Spleen (tissue), 11 donors: ENCODE results near the gene ZNF23. TPM values are rescaled to one million over a fixed set of nuclear protein-coding genes. Genes with fewer than 3 reads are reported as not detected.

Experiments used
- DNase-seq: peaks from one replicate; pipeline ENCODE4 v3.0.0-alpha.2; 2020
- H3K27ac ChIP-seq, 8 donors: fragments of 200-600 bp; sonication (generic) in 7 of 8; 1 replicate in 4 of 8; 2 replicates in 4 of 8; pipeline versions ENCODE4 v1.5.0 to v1.8.0; 2016 to 2021; ENCODE audit warnings: inconsistent platforms in 4 of 8, mild to moderate bottlenecking in 4 of 8, moderate library complexity in 1 of 8
- H3K27me3 ChIP-seq, 7 donors: fragments of 200-600 bp; sonication (generic) in 6 of 7; replicated peaks in 1 of 7; 1 replicate in 4 of 7; 2 replicates in 3 of 7; pipeline versions ENCODE4 v1.5.0 to v1.8.0; 2016 to 2021; ENCODE audit warnings: inconsistent platforms in 3 of 7, mild to moderate bottlenecking in 1 of 7
- H3K36me3 ChIP-seq, 6 donors: fragments of 200-600 bp; sonication (generic) in 5 of 6; 1 replicate in 4 of 6; 2 replicates in 2 of 6; pipeline versions ENCODE4 v1.5.0 to v1.8.0; 2016 to 2021; ENCODE audit warnings: inconsistent platforms in 2 of 6
- H3K4me1 ChIP-seq, 6 donors: fragments of 200-600 bp; sonication (generic) in 5 of 6; 1 replicate in 3 of 6; 2 replicates in 3 of 6; pipeline versions ENCODE4 v1.5.0 to v1.8.0; 2016 to 2021; ENCODE audit warnings: inconsistent platforms in 3 of 6
- H3K4me3 ChIP-seq, 8 donors: fragments of 200-600 bp; sonication (generic) in 7 of 8; 1 replicate in 4 of 8; 2 replicates in 4 of 8; pipeline versions ENCODE4 v1.5.0 to v1.8.0; 2016 to 2021; ENCODE audit warnings: inconsistent platforms in 4 of 8, mild to moderate bottlenecking in 4 of 8, moderate library complexity in 2 of 8
- H3K9me3 ChIP-seq, 8 donors: fragments of 200-600 bp; sonication (generic) in 7 of 8; 1 replicate in 4 of 8; 2 replicates in 4 of 8; pipeline versions ENCODE4 v1.5.0 to v1.8.0; 2016 to 2021; ENCODE audit warnings: inconsistent platforms in 4 of 8
- POLR2A ChIP-seq, 3 donors: fragments of 450-650 bp; IDR thresholded peaks; one replicate each; pipeline ENCODE4 v1.5.1; 2017; ENCODE audit warnings: antibody characterized with exemption in 3 of 3, mild to moderate bottlenecking in 1 of 3
- POLR2AphosphoS5 ChIP-seq, 3 donors: sonication (generic); formaldehyde crosslinking; IDR thresholded peaks; one replicate each; pipeline ENCODE4 v1.5.1; 2017; ENCODE audit warnings: antibody characterized with exemption in 3 of 3
- WGBS, 5 donors: extraction: QIAGEN DNeasy Blood & Tissue Kit in 3 of 5; methylation state at CpG; one replicate each; pipeline versions ENCODE4 v1.1.5 to v1.1.7; 2013 to 2018; 5-methylcytosine and 5-hydroxymethylcytosine counted together
- intact Hi-C: fragments of 100-400 bp; cut with DNase I; formaldehyde crosslinking; loops from one replicate; pipeline ENCODE4 v1.15.0; 2023; ENCODE audit warnings: low total_unique reads
- polyA plus RNA-seq, 3 donors: library from polyadenylated mRNA; stranded (reverse); fragments of 200-250 nt; gene quantifications; one replicate each; pipeline ENCODE4 v1.2.1, GENCODE V29; 2013
- total RNA-seq, 7 donors: library from RNA; depleted of rRNA in 3 of 7; stranded (reverse); fragments of >200 nt in 3 of 7; fragmentation: NEBNext Ultra II Directional in 4 of 7; extraction: Animal tissue kit (Norgen Biotek cat#: 25700) in 4 of 7; gene quantifications; one replicate each; pipeline versions ENCODE4 v1.1.0 to v1.2.1, GENCODE V29; 2016 to 2021
- TF ChIP-seq, protein P1 (sequence below), 11 experiments: fragments of 200-600 bp in 7 of 11; fragments of 450-650 bp in 4 of 11; sonication (generic) in 4 of 11; IDR thresholded peaks in 8 of 11; conservative IDR thresholded peaks in 3 of 11; 1 replicate in 7 of 11; 2 replicates in 4 of 11; pipeline versions ENCODE4 v1.4.0 to v1.8.0; 2016 to 2021; ENCODE audit warnings: antibody characterized with exemption in 11 of 11, inconsistent platforms in 4 of 11, mild to moderate bottlenecking in 1 of 11
- donor health status: healthy with polysubstance abuse.
- donor health status: DM: no; HTN: no; CAD: no; lungs with moderate emphysema.
- donor health status: DM: no; HTN: no; CAD: no.
- donor health status: Bipolar disorder and iron deficiency.
- donor health status: healthy.
- donor health status: DM: no; HTN: no; CAD: no.
- donor health status: DM: yes; HTN: yes; CAD: no.

The ZNF23 gene
- total and polyA plus RNA-seq, 10 donors = 6.3 to 12.4 (median 10.6) TPM

GRCh38 chr16:71404364-71404763 lies 57.7 kb downstream of the ZNF23 start:
- no peak overlapping the region for H3K4me3 ChIP-seq
- no peak for DNase-seq
- TF ChIP-seq POLR2A (IDR thresholded peaks at IDR 0.05) = no peak
- no peak for TF ChIP-seq POLR2AphosphoS5 (IDR thresholded peaks at IDR 0.05)
- TF ChIP-seq, protein P1, sequence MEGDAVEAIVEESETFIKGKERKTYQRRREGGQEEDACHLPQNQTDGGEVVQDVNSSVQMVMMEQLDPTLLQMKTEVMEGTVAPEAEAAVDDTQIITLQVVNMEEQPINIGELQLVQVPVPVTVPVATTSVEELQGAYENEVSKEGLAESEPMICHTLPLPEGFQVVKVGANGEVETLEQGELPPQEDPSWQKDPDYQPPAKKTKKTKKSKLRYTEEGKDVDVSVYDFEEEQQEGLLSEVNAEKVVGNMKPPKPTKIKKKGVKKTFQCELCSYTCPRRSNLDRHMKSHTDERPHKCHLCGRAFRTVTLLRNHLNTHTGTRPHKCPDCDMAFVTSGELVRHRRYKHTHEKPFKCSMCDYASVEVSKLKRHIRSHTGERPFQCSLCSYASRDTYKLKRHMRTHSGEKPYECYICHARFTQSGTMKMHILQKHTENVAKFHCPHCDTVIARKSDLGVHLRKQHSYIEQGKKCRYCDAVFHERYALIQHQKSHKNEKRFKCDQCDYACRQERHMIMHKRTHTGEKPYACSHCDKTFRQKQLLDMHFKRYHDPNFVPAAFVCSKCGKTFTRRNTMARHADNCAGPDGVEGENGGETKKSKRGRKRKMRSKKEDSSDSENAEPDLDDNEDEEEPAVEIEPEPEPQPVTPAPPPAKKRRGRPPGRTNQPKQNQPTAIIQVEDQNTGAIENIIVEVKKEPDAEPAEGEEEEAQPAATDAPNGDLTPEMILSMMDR (IDR thresholded peaks at IDR 0.05 in 8 of 11, conservative IDR thresholded peaks at IDR 0.05 in 3 of 11) = no peak
- intact Hi-C loops = no loop called here
- H3K36me3 ChIP-seq = no peaks in the 10 kb centered on the region
- H3K9me3 ChIP-seq = peaks cover 0 to 18% (median 11%) of the 10 kb centered on the region in 8 donors
- peaks cover 0 to 20% (median 0%) of the 10 kb centered on the region in 7 donors for H3K27me3 ChIP-seq
- 71 to 77% (median 72%) methylated on average over 4 of the region's 4 CpGs for WGBS, 5 donors
- H3K27ac ChIP-seq = no peak overlapping the region
- peaks cover 0 to 4% (median 0%) of the 10 kb centered on the region in 6 donors for H3K4me1 ChIP-seq

DNA sequence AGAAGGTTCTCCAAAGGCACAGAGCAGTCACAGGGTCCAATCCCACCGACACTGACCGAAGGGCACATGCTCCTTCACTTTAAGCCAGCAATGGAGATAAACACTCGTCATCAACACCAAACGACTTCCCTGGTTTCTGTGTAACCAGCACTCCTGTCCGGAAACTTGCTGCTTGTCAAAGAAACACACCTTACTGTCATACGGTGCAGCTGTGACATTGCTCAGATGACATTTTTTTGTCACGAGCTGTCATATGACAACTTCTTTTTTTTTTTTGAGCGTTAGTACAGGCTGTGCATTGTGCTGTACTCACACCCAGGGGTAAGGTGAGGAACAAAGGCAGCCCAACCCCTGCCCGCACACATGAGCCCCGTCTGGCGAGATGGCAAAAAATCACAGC lies 59.4 kb downstream of the ZNF23 start:
- DNase-seq = no peak
- Histone ChIP-seq H3K4me3 (no peak overlapping the region), H3K36me3 (no peaks in the 10 kb centered on the region), H3K4me1 (peaks cover 0 to under 1% (median 0%) of the 10 kb centered on the region in 6 donors), H3K27ac (no peak overlapping the region), H3K27me3 (peaks cover 0 to 16% (median 0%) of the 10 kb centered on the region in 7 donors), H3K9me3 (peaks cover 0 to 18% (median 11%) of the 10 kb centered on the region in 8 donors)
- intact Hi-C loops = no loop called here
- TF ChIP-seq, protein P1 (IDR thresholded peaks at IDR 0.05 in 8 of 11, conservative IDR thresholded peaks at IDR 0.05 in 3 of 11) = no peak
- no peak for TF ChIP-seq POLR2AphosphoS5 (IDR thresholded peaks at IDR 0.05)
- WGBS, 5 donors = 76 to 85% (median 82%) methylated on average over 11 of the region's 11 CpGs

- no peak overlapping the region for H3K27ac ChIP-seq
- TF ChIP-seq POLR2AphosphoS5 (IDR thresholded peaks at IDR 0.05) (no peak), POLR2A (IDR thresholded peaks at IDR 0.05) (no peak)
- TF ChIP-seq, protein P1 (IDR thresholded peaks at IDR 0.05 in 8 of 11, conservative IDR thresholded peaks at IDR 0.05 in 3 of 11) = no peak
- intact Hi-C loops = no loop called here
- no peaks in the 10 kb centered on the region for H3K36me3 ChIP-seq
- H3K4me3 ChIP-seq = no peak overlapping the region
- peaks cover 0 to 18% (median 11%) of the 10 kb centered on the region in 8 donors for H3K9me3 ChIP-seq
- H3K27me3 ChIP-seq = peaks cover 0 to 23% (median 0%) of the 10 kb centered on the region in 7 donors
- WGBS, 5 donors = 61 to 74% (median 71%) methylated on average over 6 of the region's 6 CpGs
- DNase-seq = no peak
- no peaks in the 10 kb centered on the region for H3K4me1 ChIP-seq
These were observed 60.0 kb downstream of the ZNF23 start for GRCh38 chr16:71402007-71402406.

DNA sequence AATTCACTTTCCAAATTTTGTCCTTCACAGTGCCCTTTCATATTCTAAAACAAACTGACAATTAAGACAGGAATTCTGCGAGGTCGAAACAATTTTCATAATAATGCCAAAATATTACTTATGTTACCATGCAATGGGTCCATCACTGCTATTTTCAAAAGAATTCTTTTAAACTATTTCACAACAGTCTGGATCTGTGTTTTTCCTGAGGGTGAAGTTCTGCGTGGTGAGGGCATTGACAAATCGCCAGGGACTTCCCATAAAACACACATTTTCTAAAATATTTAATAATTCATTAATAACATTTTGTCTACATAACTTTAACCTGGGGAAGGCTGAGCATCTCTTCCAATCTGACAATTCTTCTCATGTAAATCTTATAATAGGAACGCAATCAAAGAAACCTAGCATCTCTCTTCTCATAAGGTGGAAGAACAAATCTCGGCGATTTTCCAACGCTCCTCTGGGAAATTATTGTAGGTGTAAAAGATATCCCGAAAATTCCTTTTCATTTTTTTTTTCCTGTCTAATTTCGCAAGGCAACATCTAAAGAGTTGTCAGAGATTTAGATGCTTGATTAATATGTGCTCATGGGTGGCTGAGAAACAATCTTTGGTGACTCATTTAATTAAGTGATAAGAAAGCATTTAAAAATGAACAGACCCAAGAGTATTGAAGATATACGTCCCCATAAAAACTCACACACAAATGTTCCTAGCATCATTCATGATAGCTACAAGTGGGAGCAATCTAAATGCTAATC lies 62.1 kb downstream of the ZNF23 start:
- no peak overlapping the region for H3K4me3 ChIP-seq
- no peak overlapping the region for H3K27ac ChIP-seq
- H3K9me3 ChIP-seq = peaks cover 0 to 15% (median 11%) of the 10 kb centered on the region in 8 donors
- intact Hi-C loops = no loop called here
- no peaks in the 10 kb centered on the region for H3K4me1 ChIP-seq
- peaks cover 0 to 27% (median 0%) of the 10 kb centered on the region in 7 donors for H3K27me3 ChIP-seq
- 80 to 91% (median 89%) methylated on average over 11 of the region's 11 CpGs for WGBS, 5 donors
- no peak for TF ChIP-seq POLR2AphosphoS5 (IDR thresholded peaks at IDR 0.05)
- no peak for TF ChIP-seq POLR2A (IDR thresholded peaks at IDR 0.05)
- TF ChIP-seq, protein P1 (IDR thresholded peaks at IDR 0.05 in 8 of 11, conservative IDR thresholded peaks at IDR 0.05 in 3 of 11) = no peak
- no peaks in the 10 kb centered on the region for H3K36me3 ChIP-seq
- DNase-seq = no peak
